NOMO-1 treated with DMSO at 0.1 percent for 48 hours (cell line): ENCODE data around the gene ABR.

Experiments
- DNase-seq: peaks from one replicate; lab custom pipeline; 2025; ENCODE audit not compliant: unreplicated experiment; lab: John Stamatoyannopoulos, UW

The ABR gene

DNA sequence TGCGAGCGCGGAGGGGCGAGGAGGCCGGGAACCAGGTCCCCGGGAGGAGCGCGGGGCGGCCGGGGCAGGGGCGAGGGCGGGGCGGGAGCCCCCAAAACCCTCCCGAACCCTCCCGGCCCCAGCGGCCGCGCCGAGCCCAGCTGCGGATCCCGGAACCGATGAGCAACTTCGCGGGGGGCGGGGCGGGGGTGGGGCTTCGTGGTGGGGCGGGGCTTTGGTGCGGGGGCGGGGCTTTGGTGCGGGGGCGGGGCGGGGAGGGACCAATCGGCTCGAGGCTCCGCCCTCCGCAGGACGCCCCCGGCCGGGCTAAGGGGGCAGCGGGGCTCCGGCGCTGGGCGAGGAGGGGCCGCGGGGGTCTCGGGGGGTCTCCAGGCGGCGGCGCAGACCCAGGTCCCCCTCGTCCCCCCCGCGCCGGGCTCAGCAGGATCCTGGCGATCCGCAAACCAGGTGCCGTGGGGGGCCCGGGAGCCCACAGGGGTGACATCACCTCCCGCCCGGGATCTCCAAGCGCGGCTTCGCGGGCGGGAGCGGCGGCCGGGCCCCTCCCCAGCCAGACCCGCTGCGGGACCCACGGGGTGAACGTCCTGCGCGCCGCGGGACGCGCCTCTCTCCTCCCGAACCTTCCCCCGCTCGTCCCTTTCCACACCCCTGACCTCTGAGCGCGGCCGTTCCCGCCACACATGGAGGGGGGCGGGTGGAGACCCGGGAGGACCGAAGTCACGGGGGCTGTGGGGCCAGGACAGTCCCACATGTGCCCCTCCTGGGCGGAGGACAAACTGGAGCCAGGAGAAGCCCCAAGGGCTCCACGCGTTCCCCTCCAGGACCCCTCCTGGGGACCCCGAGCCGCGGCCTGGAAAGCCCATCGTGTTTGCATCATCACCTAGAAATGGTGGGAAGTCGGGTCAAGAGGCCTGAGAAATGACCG, at the start of gene ABR:
TSS of gene ABR (minus strand) at position 164 of the 925 bp plus-strand sequence. CDS start 254 bp downstream, outside the sequence.
- no peak for DNase-seq

DNA sequence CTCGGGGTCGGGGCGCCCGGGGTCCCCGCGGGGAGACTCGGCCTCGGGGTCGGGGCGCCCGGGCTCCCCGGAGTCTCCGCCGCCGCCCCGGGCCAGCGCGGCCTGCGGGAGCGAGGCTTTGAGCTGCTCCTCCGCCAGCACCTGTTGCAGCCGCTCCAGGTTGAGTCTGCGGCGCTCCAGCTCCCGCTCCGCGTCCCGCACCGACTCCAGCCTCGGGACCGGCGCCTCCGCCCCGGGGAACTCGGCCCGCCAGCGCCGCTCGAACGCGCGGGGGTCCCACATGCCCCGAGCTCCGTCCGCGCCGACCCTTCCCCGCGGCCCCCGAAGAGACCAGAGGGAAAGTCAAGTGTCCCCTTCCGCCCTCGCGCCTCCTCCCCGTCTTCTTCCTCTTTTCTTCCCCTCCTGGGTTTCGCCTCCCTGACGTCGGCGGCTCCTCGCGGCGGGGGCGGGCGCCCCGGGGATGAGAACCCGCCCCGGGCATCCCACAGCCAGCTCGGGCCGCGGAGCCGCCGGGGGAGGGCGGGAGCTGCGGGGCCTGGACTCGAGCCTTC, 49.6 kb upstream of the ABR start:
- peak; percentile 88 for DNase-seq

DNA sequence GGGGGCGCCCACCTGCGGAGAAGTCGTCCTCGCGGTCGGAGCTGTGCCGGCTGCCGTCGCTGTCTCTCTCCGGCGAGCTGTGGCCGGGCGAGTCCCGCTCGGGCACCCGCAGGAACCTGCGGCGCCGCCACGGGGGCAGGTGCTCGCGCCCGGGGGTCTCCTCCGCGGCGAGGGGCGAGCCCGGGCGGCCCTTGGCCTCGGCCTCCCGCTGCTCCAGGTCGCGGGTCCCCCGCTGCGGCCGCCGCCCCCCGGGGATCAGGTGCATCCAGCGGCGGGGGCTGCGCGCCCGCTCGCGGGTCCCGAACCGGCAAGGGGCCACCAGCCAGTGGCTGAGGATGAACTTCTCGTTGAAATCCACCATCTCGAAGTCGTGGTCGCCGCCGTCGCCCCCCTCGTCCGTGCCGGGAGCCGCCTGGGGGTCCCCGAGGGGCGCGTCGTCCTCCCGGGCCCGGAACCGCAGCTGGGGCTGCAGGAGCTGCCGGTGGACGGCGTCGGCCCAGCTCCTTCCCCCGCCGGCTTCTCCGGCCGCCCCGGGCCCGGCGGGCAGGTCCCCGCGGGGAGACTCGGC, 49.1 kb upstream of the ABR start:
- no peak for DNase-seq

DNA sequence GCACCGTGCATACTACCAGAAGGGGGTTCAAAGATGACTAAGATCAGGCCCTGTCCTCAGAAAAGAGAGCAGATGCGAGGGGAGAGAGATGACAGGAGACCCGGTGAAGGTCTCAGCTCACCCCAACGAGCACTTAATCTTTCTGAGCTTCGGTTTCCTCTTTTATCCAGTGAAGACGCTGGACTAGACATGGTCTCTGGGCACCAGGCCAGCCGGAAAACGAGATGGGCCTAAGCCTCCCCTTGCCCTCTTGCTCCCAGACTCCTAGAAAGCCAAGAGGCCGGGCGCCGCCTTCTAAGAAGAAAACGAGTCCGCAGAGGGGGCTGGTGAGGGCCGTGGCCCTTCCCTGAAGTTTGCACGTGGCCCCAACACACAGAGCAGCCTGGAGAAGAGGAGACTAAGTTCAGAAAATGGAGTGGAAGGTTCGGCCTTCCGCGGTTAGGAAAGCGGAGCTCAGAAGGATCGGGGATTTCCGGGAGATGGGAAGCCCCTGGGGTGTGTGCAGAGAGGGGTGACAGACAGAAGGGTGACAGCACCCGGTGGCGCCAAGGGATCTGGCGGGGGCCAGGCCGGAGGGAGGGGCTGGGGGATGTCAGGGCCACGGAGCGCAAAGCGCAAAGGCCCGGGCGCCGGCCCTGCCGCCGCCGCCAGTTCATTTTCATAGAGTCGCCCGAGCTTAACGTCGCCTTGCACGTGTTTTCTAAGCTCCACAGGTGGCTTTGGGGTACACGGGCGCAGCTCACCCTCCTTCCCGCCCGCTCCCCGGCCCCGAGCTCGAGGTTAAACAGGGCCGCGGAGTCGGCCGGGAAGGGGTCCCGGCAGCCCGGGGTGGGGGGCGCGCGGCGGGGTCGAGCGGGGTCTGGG, 48.4 kb upstream of the ABR start:
- peak; percentile 53 for DNase-seq

DNA sequence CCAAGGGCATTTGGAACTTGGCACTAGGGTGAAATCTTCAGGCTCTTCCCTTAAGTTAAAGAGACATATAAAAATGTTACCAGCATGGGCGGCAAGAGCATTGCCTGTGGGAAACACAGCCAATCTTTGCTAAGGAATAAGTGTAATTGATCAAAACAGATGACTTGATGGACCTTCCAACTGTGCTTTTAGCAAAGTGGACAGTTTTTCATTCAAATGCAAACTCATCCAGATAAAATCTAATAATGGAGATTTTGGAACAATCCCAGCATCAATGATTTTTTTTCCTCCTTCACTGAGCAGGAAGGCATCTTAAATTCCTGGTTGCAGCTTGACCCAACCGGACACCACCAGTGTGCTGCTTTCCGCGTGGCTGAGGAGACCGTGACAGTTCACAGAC, 47.6 kb upstream of the ABR start:
- DNase-seq = no peak

DNA sequence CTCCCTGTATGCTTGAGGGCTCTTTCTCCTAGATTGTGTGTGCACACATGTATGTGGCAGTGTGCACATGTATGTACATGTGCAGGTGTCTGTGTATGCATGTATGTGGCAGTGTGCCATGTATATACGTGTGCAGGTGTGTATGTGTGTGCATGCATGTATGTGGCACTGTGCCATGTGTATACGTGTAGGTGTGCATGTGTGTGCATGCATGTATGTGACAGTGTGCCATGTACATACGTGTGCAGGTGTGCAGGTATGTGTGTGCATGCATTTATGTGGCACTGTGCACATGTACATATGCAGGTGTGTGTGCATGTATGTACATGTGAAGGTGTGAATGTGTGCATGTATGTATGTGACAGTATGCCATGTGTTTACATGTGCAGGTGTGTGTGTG, 46.5 kb upstream of the ABR start:
- DNase-seq = no peak

DNA sequence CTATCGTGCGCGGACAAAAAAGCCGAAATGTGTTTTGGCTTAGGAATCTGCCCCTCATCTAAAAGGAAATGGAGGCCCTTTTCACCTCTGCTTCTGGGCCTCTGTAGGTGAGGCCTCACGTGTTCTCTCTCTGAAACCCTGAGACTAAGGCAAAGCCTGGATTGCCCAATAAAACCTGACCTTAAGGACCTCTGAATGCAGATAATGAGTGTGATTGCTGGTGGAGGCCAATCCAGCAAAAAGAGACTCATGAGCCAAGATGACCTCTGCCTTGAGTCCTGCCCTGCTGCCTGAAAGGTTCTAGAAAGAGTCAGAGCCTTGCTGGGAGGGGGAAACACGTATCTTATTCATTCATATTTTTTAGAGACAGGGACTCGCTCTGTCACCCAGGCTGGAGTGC, 44.5 kb upstream of the ABR start:
- no peak for DNase-seq

DNA sequence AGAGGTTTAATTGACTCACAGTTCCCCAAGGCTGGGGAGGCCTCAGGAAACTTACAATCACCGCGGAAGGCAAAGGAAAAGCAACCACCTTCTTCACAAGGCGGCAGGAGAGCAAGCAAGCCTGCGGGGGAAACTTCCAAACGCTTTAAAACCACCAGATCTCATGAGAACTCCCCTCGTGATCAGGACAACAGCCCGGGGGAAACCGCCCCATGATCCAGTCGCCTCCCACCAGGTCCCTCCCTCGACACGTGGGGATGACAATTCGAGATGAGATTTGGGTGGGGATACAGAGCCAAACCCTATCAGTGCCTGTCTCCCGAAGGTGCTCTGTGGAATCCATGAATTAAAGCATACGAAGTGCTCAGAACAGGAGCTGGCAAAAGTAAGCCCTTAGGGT, 43.9 kb upstream of the ABR start:
- no peak for DNase-seq

DNA sequence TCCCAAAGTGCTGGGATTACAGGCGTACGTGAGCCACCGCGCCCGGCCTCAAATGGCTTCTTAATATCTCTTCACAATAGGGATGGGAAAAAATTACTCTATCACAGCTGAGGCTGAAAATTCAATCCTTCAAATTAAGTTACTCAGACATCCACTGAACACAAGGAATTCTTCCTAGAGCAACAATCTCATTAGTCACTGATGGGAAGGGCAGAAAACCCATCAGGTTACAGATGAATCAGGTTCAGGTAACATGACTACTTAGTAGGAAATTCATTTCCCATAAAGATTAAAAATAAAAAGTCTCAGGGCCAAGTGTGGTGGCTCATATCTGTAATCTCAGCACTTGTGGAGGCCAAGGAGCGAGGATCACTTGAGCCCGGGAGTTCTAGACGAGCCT, 42.5 kb upstream of the ABR start:
- DNase-seq = no peak

DNA sequence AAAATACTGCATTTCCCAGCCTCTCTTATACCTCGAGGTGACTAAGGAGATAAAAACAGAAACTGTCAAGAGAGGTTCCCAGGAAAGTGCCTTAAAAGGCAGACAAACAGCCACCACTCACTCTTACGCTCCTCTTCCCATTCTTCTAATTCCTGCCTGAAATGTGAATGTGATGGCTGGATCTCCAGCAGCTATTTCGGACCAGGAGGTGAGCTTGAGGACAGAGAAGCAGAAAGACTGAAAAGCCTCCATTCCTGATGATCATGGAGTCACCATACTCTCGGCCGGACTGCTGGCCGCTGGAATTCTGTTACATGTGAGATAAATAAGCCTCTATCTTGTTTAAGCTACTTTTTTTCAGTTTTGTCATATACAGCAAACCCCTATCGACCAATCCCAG, 41.4 kb upstream of the ABR start:
- DNase-seq = no peak

DNA sequence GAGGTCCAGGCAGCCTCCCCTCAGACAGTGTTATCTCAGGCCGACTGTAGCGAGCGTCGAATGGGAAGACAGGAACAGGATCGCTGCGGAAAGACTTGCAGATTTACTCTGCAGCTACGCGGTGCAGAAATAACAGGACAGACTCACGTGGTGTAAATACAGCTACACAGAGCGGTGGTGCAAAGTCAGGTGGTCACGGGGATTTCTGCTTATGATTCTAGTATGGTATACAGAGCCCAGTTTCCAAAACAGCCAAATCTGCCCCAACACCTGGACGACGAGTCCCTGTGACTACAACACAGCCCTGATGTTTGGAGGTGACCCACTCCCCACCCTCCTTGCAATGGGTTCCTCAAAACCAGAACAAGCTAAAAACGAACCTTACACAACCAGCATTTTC, 40.6 kb upstream of the ABR start:
- DNase-seq = no peak

DNA sequence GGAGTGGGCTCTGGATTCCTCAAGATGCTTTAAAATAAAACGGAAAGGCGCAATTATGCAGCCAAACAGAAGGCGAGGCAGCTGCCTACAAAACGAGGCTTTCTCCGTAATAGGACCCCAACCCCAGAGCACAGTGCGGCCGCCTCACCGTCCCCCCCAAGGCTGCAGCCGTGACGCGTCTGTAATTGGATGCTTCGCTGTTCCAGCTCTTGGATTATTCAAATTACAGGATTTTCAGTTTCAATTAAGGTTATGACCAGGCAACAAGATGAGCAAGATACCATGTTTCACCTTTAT, 37.3 kb upstream of the ABR start:
- DNase-seq = no peak

DNA sequence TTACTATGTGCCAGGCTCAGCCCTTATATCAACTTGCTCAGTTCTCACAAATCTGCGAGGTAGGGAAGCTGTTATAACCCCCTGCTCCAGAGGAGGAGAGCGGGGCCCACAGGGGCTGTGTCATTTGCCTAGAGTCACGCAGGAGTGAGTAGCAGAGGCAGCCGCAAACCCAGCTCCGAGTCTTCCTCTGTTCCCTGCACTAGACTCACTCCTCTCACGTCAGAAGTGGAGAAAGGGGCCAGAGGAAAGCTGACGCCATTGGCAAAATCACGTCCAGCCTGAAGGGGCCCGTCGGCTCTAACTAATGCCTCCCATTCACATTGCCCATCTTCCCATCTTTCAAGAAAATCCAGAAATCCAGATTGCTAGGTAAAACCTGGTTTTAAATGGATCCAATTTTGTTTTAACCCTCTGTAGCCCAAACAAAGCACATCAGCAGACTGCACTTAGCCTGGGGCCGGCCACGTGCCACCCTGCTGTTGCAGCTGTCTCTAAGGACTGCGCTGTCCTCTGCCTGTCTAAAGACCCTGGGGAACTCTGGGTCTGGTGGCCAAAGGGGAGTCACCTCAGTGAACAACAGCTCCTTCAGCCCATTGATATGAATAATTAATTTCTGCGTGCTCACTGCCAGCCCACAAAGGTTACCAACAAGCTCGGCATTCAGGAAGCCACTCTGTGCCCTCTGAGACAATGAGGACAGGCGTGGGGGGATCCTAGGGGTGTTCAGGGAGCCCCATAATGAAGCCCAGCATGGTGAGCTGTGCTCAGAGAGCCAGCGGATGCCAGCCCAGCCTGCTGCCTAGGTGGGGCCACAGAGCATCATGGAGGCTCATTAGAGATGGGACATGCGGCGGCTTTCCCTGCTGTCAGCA, 36.7 kb upstream of the ABR start:
- DNase-seq = no peak

DNA sequence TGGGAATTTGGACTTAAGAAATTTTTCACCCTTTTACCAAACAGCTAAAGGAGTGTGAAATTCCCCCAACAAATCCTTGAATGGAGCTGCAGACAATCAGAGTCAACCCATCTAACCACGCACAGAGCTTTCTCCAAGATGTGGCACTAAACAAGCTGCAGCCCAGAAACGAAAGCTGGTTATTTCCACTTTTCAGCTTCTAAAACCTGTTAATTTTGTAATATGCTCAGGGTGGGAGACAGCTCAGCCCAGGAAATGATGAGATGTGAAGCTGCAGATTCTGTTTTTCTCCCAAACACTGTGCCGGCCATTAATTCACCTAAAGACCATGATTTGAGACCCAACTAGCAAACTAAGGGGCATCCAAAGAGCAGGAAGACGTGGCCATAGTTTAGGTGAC, 33.2 kb upstream of the ABR start:
- DNase-seq = no peak

DNA sequence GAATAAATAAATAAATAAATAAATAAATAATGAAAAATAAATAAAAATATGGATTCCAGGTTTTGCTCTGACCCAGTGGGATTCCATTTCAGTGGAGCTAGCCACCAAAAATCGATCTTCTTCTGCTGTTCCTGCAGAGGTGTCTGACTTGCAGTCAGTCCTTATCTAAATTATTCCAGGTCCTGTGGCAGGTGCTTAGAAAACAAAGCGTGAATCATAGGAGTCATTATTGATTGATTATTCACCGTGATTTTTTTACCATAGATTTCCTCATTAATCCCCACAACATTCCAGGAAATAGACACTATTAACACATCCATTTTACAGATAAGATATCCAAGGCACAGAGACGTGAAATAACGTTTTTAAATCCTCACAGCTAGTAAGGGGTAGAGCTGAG, 31.5 kb upstream of the ABR start:
- DNase-seq = no peak

DNA sequence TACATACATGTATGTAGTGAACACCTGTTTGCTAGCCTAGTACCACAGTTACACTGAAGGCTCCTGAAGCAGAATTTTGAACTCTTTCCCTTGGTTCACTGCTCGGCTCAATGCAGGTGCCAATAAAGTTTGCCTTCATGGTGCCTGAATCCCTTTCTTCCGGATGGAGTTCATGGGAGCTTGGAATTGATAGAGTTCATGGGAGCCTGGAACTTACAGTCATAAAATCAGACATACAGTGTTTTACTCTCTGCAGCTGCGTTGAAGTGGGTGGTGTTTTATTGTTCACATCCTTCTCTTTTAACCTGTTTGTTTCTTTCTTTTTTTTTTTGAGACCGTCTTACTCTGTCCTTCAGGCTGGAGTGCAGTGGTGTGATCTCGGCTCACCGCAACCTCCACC, 29.2 kb upstream of the ABR start:
- no peak for DNase-seq

DNA sequence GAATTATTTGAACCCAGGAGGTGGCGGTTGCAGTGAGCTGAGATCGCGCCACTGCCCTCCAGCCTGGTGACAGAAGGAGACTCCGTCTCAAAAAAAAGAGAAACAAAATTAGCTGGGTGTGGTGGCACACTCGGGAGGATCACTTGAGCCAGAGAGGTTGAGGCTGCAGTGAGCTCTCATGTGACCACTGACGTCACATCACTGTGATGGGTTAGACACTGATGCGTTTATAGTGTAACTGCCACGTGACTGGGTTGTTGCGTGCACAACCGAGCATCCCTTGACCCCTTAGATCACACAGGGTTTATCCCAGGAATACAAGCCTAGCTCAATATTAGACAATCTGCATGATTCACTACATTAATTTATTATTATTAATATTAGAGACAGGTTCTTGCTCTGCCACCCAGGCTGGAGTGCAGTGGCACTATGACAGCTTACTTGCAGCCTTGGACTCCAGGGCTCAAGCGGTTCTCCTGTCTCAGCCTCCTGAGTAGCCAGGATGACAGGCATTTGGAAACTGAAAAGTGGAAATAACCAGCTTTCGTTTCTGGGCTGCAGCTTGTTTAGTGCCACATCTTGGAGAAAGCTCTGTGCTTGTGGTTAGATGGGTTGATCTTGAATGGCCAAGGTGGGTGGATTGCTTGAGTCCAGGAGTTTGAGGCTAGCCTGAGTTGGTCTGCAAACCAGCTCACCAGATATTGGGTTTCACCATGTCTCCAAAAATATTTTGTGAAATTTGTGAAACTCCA, 26.4 kb upstream of the ABR start:
- peak; percentile 42 for DNase-seq

DNA sequence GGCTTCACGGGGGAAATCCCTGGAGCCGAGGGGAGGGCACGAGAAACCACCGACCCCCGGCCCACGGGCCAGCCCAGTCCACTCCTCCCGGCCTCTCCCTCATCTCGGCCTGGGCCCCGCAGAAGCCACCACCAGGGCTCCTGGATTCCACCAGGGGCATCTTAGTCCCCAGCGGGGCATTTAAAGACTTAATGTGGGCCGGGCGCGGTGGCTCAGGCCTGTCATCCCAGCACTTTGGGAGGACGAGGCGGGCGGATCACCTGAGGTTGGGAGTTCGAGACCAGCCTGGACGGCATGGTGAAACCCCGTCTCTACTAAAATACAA, 24.1 kb upstream of the ABR start:
- no peak for DNase-seq

DNA sequence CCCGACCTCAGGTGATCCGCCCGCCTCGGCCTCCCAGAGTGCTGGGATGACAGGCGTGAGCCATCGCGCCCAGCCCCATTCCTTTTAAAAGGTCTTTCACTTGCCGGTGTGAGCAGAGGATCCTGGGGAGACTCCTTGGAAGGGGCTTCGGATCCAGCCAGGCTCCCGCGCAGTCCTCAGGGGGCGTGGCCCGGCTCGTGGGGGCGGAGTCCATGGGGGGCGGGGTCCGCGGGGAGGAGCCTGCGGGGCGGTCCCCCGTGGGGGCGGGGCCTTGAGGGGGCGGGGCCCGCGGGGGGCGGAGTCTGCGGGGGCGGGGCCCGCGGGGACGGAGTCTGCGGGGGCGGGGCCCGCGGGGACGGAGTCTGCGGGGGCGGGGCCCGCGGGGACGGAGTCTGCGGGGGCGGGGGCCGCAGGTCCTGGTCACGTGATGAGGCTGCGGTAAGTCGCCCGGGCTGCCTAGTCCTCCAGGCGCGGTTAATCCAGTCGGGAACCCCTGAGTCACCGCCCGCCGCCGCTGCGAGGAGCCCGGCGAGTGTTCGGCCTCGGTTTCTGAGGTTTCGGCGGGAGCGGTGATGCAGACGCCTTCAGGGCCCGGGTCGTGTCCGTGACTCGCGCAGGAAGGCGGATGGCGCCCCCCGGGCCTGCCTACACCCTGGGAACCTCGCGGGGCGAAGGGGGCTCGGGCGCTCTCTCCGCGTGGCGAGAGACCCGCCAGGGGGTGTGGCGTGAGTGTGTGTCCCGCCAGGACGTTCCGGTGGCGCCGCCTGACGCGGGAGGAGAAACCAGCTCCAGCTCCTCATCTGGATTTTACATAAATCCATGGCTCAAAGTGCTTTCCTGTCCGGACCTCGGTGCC, 23.6 kb upstream of the ABR start:
- no peak for DNase-seq
